GM21576 (cell line): ENCODE data around the gene IREB2.
A peak's percentile ranks its signal among the peaks of the same experiment; 100 is the strongest.
"Not testable (repeated sequence)": the region's sequence is repeated elsewhere in the genome, so short reads cannot be mapped to it uniquely, and the experiment has no call there.

Experiments used
- ATAC-seq: cut with Tn5 transposase; IDR thresholded peaks from one replicate; pipeline ENCODE4 v1.9.1; 2021; ENCODE audit warnings: mild to moderate bottlenecking, moderate library complexity; ENCODE audit not compliant: unreplicated experiment

The IREB2 gene

GRCh38 chr15:78437762-78438618 lies at the start of gene IREB2:
IREB2 (plus strand) TSS chr15:78438216; CDS start chr15:78438338, 122 bp downstream.
- ATAC-seq, result peak; percentile 84

GRCh38 chr15:78388865-78389264 lies 49.2 kb upstream of the IREB2 start:
- ATAC-seq, result no peak

GRCh38 chr15:78389322-78389721 lies 48.7 kb upstream of the IREB2 start:
- no peak for ATAC-seq

- ATAC-seq, result no peak
Observed at GRCh38 chr15:78389738-78390137, 48.3 kb upstream of the IREB2 start.

- ATAC-seq, result no peak
Observed at GRCh38 chr15:78390242-78390641, 47.8 kb upstream of the IREB2 start.

- ATAC-seq, result no peak
Observed at GRCh38 chr15:78390826-78391225, 47.2 kb upstream of the IREB2 start.

GRCh38 chr15:78391781-78392180 lies 46.2 kb upstream of the IREB2 start:
- ATAC-seq, result no peak

GRCh38 chr15:78392430-78392829 lies 45.6 kb upstream of the IREB2 start:
- ATAC-seq, result no peak

- ATAC-seq, result no peak
Observed at GRCh38 chr15:78393137-78393536, 44.9 kb upstream of the IREB2 start.

GRCh38 chr15:78394026-78394425 lies 44.0 kb upstream of the IREB2 start:
- ATAC-seq, result no peak

GRCh38 chr15:78394981-78395616 lies 42.9 kb upstream of the IREB2 start:
- no peak for ATAC-seq

- ATAC-seq, result no peak
Observed at GRCh38 chr15:78396186-78396814, 41.7 kb upstream of the IREB2 start.

GRCh38 chr15:78396976-78397375 lies 41.0 kb upstream of the IREB2 start:
- no peak for ATAC-seq

GRCh38 chr15:78397382-78397781 lies 40.6 kb upstream of the IREB2 start:
- no peak for ATAC-seq

- no peak for ATAC-seq
Observed at GRCh38 chr15:78398076-78398825, 39.8 kb upstream of the IREB2 start.

GRCh38 chr15:78399091-78399490 lies 38.9 kb upstream of the IREB2 start:
- ATAC-seq, result no peak

GRCh38 chr15:78402061-78402610 lies 35.9 kb upstream of the IREB2 start:
- ATAC-seq, result no peak

GRCh38 chr15:78404125-78404524 lies 33.9 kb upstream of the IREB2 start:
- ATAC-seq, result no peak

GRCh38 chr15:78404796-78405195 lies 33.2 kb upstream of the IREB2 start:
- not testable (repeated sequence) for ATAC-seq

GRCh38 chr15:78405336-78405924 lies 32.6 kb upstream of the IREB2 start:
- ATAC-seq, result no peak
